Activated naive CD4-positive, alpha-beta T cell treated with anti-CD3 and anti-CD28 coated beads, Interleukin-2, amount 10 ng/mL, durations not matched to agents 7 days and 5 days (primary cell): Measurements from ENCODE around the gene LMCD1.

Experiments used
- CTCF ChIA-PET: fragments of 350-600 bp; sonication (Branson Sonifier 250); formaldehyde crosslinking; loops from one replicate; lab custom pipeline; 2021; ENCODE audit warnings: antibody characterized with exemption; lab: Charles Lee
- DNase-seq: peaks from one replicate; pipeline ENCODE4 v3.0.0-alpha.2; 2020
- H3K27ac Mint-ChIP-seq: one replicate; pipeline ENCODE4 v1.8.0; 2021; ENCODE audit warnings: mild to moderate bottlenecking, moderate library complexity, mixed read lengths
- H3K27me3 Mint-ChIP-seq: one replicate; pipeline ENCODE4 v1.8.0; 2021; ENCODE audit warnings: mild to moderate bottlenecking, mixed read lengths
- H3K36me3 Mint-ChIP-seq: one replicate; pipeline ENCODE4 v1.8.0; 2021; ENCODE audit warnings: mixed read lengths
- H3K4me1 Mint-ChIP-seq: one replicate; pipeline ENCODE4 v1.8.0; 2021; ENCODE audit warnings: mixed read lengths
- H3K4me3 Mint-ChIP-seq: one replicate; pipeline ENCODE4 v1.8.0; 2021; ENCODE audit warnings: mild to moderate bottlenecking, moderate library complexity, mixed read lengths
- H3K9me3 Mint-ChIP-seq: one replicate; pipeline ENCODE4 v1.8.0; 2021; ENCODE audit warnings: mixed read lengths

Gene LMCD1

GRCh38 chr3:8542190-8543135 is 40.8 kb downstream of the LMCD1 start:
- Mint-ChIP-seq H3K4me1 (no peaks in the 10 kb centered on the region), H3K9me3 (no peaks in the 10 kb centered on the region), H3K4me3 (no peak overlapping the region), H3K27me3 (no peaks in the 10 kb centered on the region), H3K27ac (no peak overlapping the region), H3K36me3 (no peaks in the 10 kb centered on the region)
- no peak for DNase-seq
- CTCF ChIA-PET: no interaction called here

GRCh38 chr3:8546609-8547008 is 45.0 kb downstream of the LMCD1 start:
- no peaks in the 10 kb centered on the region for H3K36me3 Mint-ChIP-seq
- no peaks in the 10 kb centered on the region for H3K27me3 Mint-ChIP-seq
- no peak overlapping the region for H3K4me3 Mint-ChIP-seq
- CTCF ChIA-PET: no interaction called here
- no peak for DNase-seq
- H3K27ac Mint-ChIP-seq: no peak overlapping the region
- no peaks in the 10 kb centered on the region for H3K9me3 Mint-ChIP-seq
- H3K4me1 Mint-ChIP-seq: no peaks in the 10 kb centered on the region

- no peaks in the 10 kb centered on the region for H3K36me3 Mint-ChIP-seq
- H3K9me3 Mint-ChIP-seq: no peaks in the 10 kb centered on the region
- no peak overlapping the region for H3K4me3 Mint-ChIP-seq
- no peaks in the 10 kb centered on the region for H3K27me3 Mint-ChIP-seq
- no peaks in the 10 kb centered on the region for H3K4me1 Mint-ChIP-seq
- no peak overlapping the region for H3K27ac Mint-ChIP-seq
- DNase-seq: no peak
- CTCF ChIA-PET: no interaction called here
Observed at GRCh38 chr3:8548502-8549275, 47.1 kb downstream of the LMCD1 start.

- no peaks in the 10 kb centered on the region for H3K9me3 Mint-ChIP-seq
- no peaks in the 10 kb centered on the region for H3K4me1 Mint-ChIP-seq
- no peak overlapping the region for H3K27ac Mint-ChIP-seq
- no peaks in the 10 kb centered on the region for H3K27me3 Mint-ChIP-seq
- DNase-seq: no peak
- H3K4me3 Mint-ChIP-seq: no peak overlapping the region
- CTCF ChIA-PET: no interaction called here
- no peaks in the 10 kb centered on the region for H3K36me3 Mint-ChIP-seq
Observed at GRCh38 chr3:8549354-8549753, 47.7 kb downstream of the LMCD1 start.

GRCh38 chr3:8550611-8551010 is 49.0 kb downstream of the LMCD1 start:
- no peak for DNase-seq
- CTCF ChIA-PET: no interaction called here
- Mint-ChIP-seq H3K36me3 (no peaks in the 10 kb centered on the region), H3K9me3 (no peaks in the 10 kb centered on the region), H3K27ac (no peak overlapping the region), H3K27me3 (peaks cover 4% of the 10 kb centered on the region), H3K4me3 (no peak overlapping the region), H3K4me1 (no peaks in the 10 kb centered on the region)

GRCh38 chr3:8552223-8552762 is 50.7 kb downstream of the LMCD1 start:
- Mint-ChIP-seq H3K27ac (no peak overlapping the region), H3K36me3 (no peaks in the 10 kb centered on the region), H3K4me1 (no peaks in the 10 kb centered on the region), H3K9me3 (no peaks in the 10 kb centered on the region), H3K4me3 (no peak overlapping the region), H3K27me3 (peaks cover 4% of the 10 kb centered on the region)
- no peak for DNase-seq
- CTCF ChIA-PET: no interaction called here

- Mint-ChIP-seq H3K9me3 (no peaks in the 10 kb centered on the region), H3K4me1 (no peaks in the 10 kb centered on the region), H3K27me3 (peaks cover 4% of the 10 kb centered on the region), H3K4me3 (no peak overlapping the region), H3K27ac (no peak overlapping the region), H3K36me3 (no peaks in the 10 kb centered on the region)
- no peak for DNase-seq
- CTCF ChIA-PET: no interaction called here
Observed at GRCh38 chr3:8553405-8553804, 51.8 kb downstream of the LMCD1 start.

- H3K27ac Mint-ChIP-seq: no peak overlapping the region
- H3K4me1 Mint-ChIP-seq: no peaks in the 10 kb centered on the region
- CTCF ChIA-PET: no interaction called here
- no peak overlapping the region for H3K4me3 Mint-ChIP-seq
- no peak for DNase-seq
- H3K9me3 Mint-ChIP-seq: no peaks in the 10 kb centered on the region
- no peaks in the 10 kb centered on the region for H3K36me3 Mint-ChIP-seq
- peaks cover 4% of the 10 kb centered on the region for H3K27me3 Mint-ChIP-seq
Observed at GRCh38 chr3:8554696-8555095, 53.1 kb downstream of the LMCD1 start.

GRCh38 chr3:8555113-8555661 is 53.6 kb downstream of the LMCD1 start:
- CTCF ChIA-PET: no interaction called here
- H3K27ac Mint-ChIP-seq: no peak overlapping the region
- H3K36me3 Mint-ChIP-seq: no peaks in the 10 kb centered on the region
- H3K4me3 Mint-ChIP-seq: no peak overlapping the region
- H3K4me1 Mint-ChIP-seq: no peaks in the 10 kb centered on the region
- peaks cover 9% of the 10 kb centered on the region for H3K27me3 Mint-ChIP-seq
- no peaks in the 10 kb centered on the region for H3K9me3 Mint-ChIP-seq
- DNase-seq: no peak

GRCh38 chr3:8555725-8556472 is 54.3 kb downstream of the LMCD1 start:
- CTCF ChIA-PET: no interaction called here
- Mint-ChIP-seq H3K4me1 (no peaks in the 10 kb centered on the region), H3K27me3 (peaks cover 9% of the 10 kb centered on the region), H3K36me3 (no peaks in the 10 kb centered on the region), H3K9me3 (no peaks in the 10 kb centered on the region), H3K27ac (no peak overlapping the region), H3K4me3 (no peak overlapping the region)
- no peak for DNase-seq

- Mint-ChIP-seq H3K27me3 (peaks cover 9% of the 10 kb centered on the region), H3K36me3 (no peaks in the 10 kb centered on the region), H3K4me1 (no peaks in the 10 kb centered on the region), H3K27ac (no peak overlapping the region), H3K9me3 (no peaks in the 10 kb centered on the region), H3K4me3 (no peak overlapping the region)
- DNase-seq: no peak
- CTCF ChIA-PET: no interaction called here
Observed at GRCh38 chr3:8556473-8556869, 54.8 kb downstream of the LMCD1 start.

- H3K27ac Mint-ChIP-seq: no peak overlapping the region
- DNase-seq: no peak
- H3K4me3 Mint-ChIP-seq: no peak overlapping the region
- no peaks in the 10 kb centered on the region for H3K4me1 Mint-ChIP-seq
- H3K27me3 Mint-ChIP-seq: peaks cover 9% of the 10 kb centered on the region
- H3K36me3 Mint-ChIP-seq: no peaks in the 10 kb centered on the region
- CTCF ChIA-PET: no interaction called here
- H3K9me3 Mint-ChIP-seq: no peaks in the 10 kb centered on the region
Observed at GRCh38 chr3:8557298-8557697, 55.7 kb downstream of the LMCD1 start.

- Mint-ChIP-seq H3K36me3 (no peaks in the 10 kb centered on the region), H3K9me3 (no peaks in the 10 kb centered on the region), H3K27me3 (peaks cover 9% of the 10 kb centered on the region), H3K4me1 (no peaks in the 10 kb centered on the region), H3K4me3 (no peak overlapping the region), H3K27ac (no peak overlapping the region)
- DNase-seq: no peak
- CTCF ChIA-PET: no interaction called here
Observed at GRCh38 chr3:8558645-8559044, 57.0 kb downstream of the LMCD1 start.

GRCh38 chr3:8559351-8559750 is 57.7 kb downstream of the LMCD1 start:
- Mint-ChIP-seq H3K9me3 (no peaks in the 10 kb centered on the region), H3K27me3 (peaks cover 9% of the 10 kb centered on the region), H3K4me3 (no peak overlapping the region), H3K4me1 (no peaks in the 10 kb centered on the region), H3K36me3 (no peaks in the 10 kb centered on the region), H3K27ac (no peak overlapping the region)
- no peak for DNase-seq
- CTCF ChIA-PET: no interaction called here
